Activated T-helper 1 cell treated with anti-CD3 and anti-CD28 coated beads, Interleukin-12 subunit alpha, Interleukin-12 subunit beta, Interleukin-2, Interleukin-4 antibody, amounts not matched to agents 30 ng/mL and 10 ng/mL and 1 ng/mL, durations not matched to agents 14 hours and 24 hours and 36 hours (primary cell): ENCODE measurements around the gene ENTREP3. TPM values are rescaled to one million over a fixed set of nuclear protein-coding genes. Genes with fewer than 3 reads are reported as not detected.
"Not testable (repeated sequence)": the region's sequence is repeated elsewhere in the genome, so short reads cannot be mapped to it uniquely, and the experiment has no call there.

ENCODE experiments used
- DNase-seq: peaks from one replicate; pipeline ENCODE4 v3.0.0; 2021; ENCODE audit warnings: low spot score
- H3K27ac Mint-ChIP-seq: one replicate; pipeline ENCODE4 v1.8.0; 2021; ENCODE audit warnings: mild to moderate bottlenecking, mixed read lengths
- H3K27me3 Mint-ChIP-seq: one replicate; pipeline ENCODE4 v1.8.0; 2022; ENCODE audit warnings: mild to moderate bottlenecking, moderate library complexity, mixed read lengths; ENCODE audit not compliant: insufficient read depth
- H3K36me3 Mint-ChIP-seq: one replicate; pipeline ENCODE4 v1.8.0; 2021; ENCODE audit warnings: low read depth, mixed read lengths
- H3K4me1 Mint-ChIP-seq: one replicate; pipeline ENCODE4 v1.8.0; 2021; ENCODE audit warnings: low read depth, mixed read lengths
- H3K4me3 Mint-ChIP-seq: one replicate; pipeline ENCODE4 v1.8.0; 2021; ENCODE audit warnings: mild to moderate bottlenecking, moderate library complexity, mixed read lengths
- H3K9me3 Mint-ChIP-seq: one replicate; pipeline ENCODE4 v1.8.0; 2021; ENCODE audit warnings: mixed read lengths
- intact Hi-C: fragments of 100-400 bp; cut with micrococcal nuclease; formaldehyde crosslinking; loops from one replicate; pipeline ENCODE4 v1.15.1; 2024
- total RNA-seq: library from RNA; stranded (reverse); gene quantifications from 2 replicates; pipeline ENCODE4 v1.2.3, GENCODE V29; 2022

The ENTREP3 gene
- total RNA-seq, 1 donor from 2014 or later = 40.3 TPM

DNA sequence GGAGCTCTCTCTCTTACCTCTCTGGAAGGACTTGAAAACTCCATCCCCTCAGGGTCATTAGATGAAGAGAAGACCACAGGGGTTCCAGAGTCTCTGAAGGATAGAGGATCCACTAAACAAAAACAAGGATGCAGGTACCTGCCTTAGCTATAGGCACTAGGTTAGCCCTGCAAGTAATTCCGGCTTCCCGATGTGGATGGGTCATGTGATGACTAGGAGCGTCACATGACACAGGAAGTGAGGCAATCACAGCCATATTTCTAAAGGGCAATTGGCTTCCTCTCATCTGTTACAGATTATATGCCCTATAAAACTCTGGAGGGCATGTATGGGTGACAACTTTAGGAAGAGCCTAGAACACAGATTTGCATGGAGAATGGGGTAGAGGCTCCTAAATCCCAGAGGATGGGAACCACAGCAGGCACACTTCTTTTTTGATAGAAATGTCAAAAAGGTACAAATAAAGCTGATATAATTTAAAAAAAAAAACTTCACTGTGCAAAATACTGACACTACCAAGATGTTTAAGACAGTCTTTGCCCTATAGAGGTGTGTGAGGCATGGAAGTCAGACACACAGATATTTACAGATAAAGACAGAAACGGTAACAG, 14.1 kb downstream of the ENTREP3 start:
- peak; percentile 68 for DNase-seq
- Mint-ChIP-seq H3K4me1 (peaks cover 51% of the 10 kb centered on the region), H3K4me3 (peak overlapping the region; percentile 84), H3K27ac (peak overlapping the region; percentile 71), H3K27me3 (peaks cover 2% of the 10 kb centered on the region), H3K9me3 (no peaks in the 10 kb centered on the region), H3K36me3 (peaks cover 20% of the 10 kb centered on the region)
- intact Hi-C loops = loop anchor here (1.0 to 5.0 kb wide), 3 partner anchors 14 to 36 kb away; partner anchors contain the start of genes HCN3 and THBS3

DNA sequence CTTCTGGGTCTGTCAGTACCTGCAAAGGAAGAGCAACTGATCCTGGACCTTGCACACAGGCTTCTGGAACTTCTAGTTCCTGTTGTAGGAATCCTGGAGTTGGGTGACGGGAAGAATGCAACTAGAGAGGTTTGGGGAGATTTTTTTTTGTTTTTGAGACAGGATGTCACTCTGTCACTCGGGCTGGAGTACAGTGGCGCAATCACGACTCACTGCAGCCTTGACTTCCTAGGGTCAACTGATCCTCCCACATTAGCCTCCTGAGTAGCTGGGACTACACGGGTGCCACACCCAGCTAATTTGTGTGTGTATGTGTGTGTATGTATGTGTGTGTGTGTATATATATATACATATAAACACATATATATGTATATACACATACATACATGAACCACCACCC, 18.8 kb downstream of the ENTREP3 start:
- no peak overlapping the region for H3K4me3 Mint-ChIP-seq
- intact Hi-C loops = no loop called here
- H3K27ac Mint-ChIP-seq = no peak overlapping the region
- peaks cover 23% of the 10 kb centered on the region for H3K4me1 Mint-ChIP-seq
- no peak for DNase-seq
- H3K36me3 Mint-ChIP-seq = peaks cover 20% of the 10 kb centered on the region
- H3K9me3 Mint-ChIP-seq = no peaks in the 10 kb centered on the region
- H3K27me3 Mint-ChIP-seq = no peaks in the 10 kb centered on the region

DNA sequence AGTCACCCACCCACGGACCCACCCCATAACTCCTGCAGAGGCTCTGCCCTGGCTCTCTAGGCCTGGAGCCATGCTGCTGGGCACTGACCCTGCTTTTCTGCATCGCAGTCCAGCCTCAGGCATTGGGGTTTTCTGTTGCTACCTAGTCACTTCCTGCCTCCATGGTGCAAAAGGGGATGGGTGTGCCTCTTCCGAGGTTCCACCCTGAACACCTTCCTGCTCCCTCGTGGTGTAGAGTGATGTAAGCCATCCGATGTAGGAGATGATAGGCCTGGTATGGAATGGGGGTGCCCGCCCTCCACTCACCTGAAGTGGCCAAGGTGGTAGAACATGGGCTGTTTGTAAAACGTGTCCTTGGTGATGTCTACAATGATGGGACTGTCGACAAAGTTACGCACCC, 19.9 kb downstream of the ENTREP3 start:
- peak overlapping the region; percentile 51 for H3K27ac Mint-ChIP-seq

DNA sequence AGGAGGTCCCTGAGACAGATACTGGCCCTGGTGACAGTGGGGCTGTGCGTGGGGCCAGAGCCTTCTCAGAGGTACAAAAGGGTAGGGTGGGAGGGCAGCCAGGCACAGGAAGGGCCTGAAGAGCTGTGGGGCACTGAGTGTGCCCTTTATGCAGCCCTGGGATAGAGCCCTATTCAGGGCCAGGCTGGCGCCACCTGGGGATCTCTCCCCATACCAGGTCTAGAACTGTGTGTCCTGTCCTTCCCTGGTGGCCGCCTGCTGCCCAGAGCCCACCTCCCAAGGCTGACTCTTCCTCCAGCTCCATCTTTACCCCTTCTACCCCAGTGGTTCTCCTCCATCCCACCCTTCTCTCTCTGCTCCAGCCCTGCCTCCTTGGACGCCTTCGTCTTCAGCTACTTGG, 21.8 kb downstream of the ENTREP3 start:
- intact Hi-C loops, DNase-seq, H3K27me3 Mint-ChIP-seq, H3K4me3 Mint-ChIP-seq, H3K9me3 Mint-ChIP-seq, H3K27ac Mint-ChIP-seq: not testable (repeated sequence)
- Mint-ChIP-seq H3K36me3 (peaks cover 12% of the 10 kb centered on the region), H3K4me1 (peaks cover 11% of the 10 kb centered on the region)

More for the DNA sequence above, 19.9 kb downstream of the ENTREP3 start:
- H3K4me3 Mint-ChIP-seq, H3K9me3 Mint-ChIP-seq, H3K27me3 Mint-ChIP-seq, intact Hi-C loops, DNase-seq: not testable (repeated sequence)
- H3K36me3 Mint-ChIP-seq = peaks cover 15% of the 10 kb centered on the region
- H3K4me1 Mint-ChIP-seq = peaks cover 12% of the 10 kb centered on the region

DNA sequence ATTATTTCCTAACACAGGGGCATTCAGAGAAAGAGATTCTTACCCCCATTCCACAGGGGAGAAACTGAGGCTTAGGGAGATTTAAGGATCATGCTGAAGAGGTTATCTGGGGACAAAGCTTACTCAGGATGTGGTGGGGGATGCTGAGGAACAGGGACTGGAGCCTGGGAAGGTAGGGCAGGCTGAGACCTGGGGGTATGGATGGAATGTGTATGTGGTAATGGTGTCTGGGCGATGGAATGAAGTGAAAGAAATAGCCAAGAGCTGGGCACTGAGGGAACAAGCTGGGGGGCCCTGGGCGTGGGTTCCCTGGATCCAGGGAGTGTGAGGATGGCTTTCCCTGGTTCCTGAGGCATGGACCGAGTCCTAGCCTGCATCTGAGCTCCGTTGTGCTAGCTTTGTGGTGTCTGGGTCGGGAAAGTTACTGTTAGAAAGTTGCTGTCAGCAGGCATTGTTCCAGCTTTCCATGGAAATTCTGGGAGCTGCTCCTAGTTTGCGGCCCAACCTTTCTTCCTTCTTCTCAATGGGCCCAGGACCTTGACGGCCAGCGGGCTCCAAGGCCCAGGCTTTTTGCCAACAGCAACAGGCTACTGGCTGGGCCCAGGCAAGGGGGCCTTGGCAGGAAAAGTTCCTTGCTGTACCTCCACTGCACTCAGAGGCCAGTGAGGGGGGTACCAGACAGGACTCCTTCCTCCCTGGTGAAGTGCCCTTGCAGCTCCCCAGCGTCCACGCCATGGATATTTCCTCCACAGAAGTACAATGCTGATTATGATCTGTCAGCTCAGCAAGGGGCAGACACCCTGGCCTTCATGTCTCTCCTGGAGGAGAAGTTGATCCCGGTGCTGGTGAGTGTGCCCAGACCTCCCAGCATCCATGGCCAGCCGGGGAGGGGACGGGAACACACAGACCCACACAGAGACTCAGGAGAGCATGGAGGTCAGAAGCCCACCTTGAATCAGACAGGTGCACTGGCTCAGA, 23.0 kb downstream of the ENTREP3 start:
- intact Hi-C loops, H3K4me3 Mint-ChIP-seq, H3K9me3 Mint-ChIP-seq, H3K27me3 Mint-ChIP-seq, DNase-seq, H3K27ac Mint-ChIP-seq: not testable (repeated sequence)
- H3K36me3 Mint-ChIP-seq = peaks cover 12% of the 10 kb centered on the region
- H3K4me1 Mint-ChIP-seq = peaks cover 16% of the 10 kb centered on the region

DNA sequence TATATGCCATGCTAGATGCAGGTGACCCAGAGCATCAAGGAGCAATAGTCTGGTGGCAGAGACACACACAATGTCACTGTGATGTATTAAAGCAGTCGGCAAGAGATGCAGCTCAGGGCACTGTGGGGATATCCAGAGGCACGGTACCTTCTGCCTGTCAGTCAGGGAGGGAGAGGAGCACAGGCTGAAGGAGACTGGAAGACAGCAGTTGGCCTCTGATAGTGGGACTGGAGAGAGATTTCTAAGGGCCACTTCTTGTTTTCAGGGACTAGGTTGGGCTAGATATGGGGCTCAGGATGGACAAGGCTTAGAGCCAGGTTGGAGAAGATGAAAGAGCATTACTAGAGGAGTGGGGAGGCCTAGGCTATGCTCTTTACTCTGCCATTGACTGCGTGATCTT, 24.0 kb downstream of the ENTREP3 start:
- DNase-seq, H3K36me3 Mint-ChIP-seq, H3K9me3 Mint-ChIP-seq, H3K27me3 Mint-ChIP-seq, H3K4me3 Mint-ChIP-seq, H3K27ac Mint-ChIP-seq, intact Hi-C loops: not testable (repeated sequence)
- peaks cover 20% of the 10 kb centered on the region for H3K4me1 Mint-ChIP-seq

DNA sequence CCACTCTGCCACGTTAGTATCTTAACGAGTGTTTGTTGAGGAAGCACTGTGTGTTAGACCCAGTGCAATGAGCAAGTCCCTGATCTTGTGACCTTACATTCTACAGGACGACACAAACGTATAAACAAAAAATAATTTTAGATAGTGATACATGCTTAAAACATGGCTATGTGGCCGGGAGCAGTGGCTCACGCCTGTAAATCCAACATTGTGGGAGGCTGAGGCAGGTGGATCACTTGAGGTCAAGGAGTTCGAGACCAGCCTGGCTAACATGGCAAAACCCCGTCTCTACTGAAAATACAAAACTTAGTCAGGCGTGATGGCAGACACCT, 27.2 kb downstream of the ENTREP3 start:
- no peaks in the 10 kb centered on the region for H3K9me3 Mint-ChIP-seq
- H3K36me3 Mint-ChIP-seq = peaks cover 4% of the 10 kb centered on the region
- intact Hi-C loops = no loop called here
- DNase-seq = no peak
- peaks cover 15% of the 10 kb centered on the region for H3K4me1 Mint-ChIP-seq
- H3K27me3 Mint-ChIP-seq = no peaks in the 10 kb centered on the region
- H3K27ac Mint-ChIP-seq = peak overlapping the region; percentile 92
- H3K4me3 Mint-ChIP-seq = peak overlapping the region; percentile 95

DNA sequence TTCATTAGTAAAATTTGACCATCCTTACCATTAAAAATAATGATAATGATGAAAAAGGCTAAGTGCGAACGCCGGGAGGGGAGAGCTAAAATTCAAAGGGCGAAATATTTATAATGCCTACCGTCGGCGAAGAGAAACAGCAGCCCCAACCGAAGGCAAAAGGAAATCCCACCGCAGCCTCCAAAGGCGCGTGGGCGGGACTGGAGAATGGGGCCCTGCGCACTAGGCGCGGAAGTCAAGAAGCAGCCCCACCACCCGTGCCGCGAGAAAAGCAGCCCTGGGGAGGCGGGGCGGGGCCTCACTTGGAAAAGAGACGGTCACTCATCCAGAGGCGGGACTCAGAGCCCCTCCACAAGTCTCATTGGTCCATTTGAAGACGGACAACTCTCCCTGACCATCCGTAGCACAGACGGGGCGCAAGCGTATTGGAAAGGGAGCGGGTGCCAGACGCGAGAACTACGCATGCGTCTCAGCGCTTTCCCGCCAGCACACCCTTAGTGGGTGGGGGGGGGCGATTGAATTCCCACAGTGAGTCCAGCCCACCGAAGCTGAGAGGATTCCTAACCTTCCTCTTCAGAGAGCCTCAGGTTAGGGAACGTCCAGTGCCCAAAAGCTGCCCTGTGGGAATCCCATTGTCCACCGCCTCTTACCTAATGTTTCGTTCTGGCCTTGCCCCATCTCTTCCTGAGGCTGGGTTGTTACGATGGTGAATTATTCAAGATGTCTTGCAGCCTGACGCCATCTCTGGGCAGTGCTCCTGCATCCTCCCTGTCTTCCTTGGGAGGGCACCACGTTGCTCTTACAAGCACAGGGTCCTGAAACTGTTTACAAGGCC, 27.8 kb downstream of the ENTREP3 start:
- Mint-ChIP-seq H3K9me3 (no peaks in the 10 kb centered on the region), H3K4me1 (peaks cover 15% of the 10 kb centered on the region), H3K27ac (peak overlapping the region; percentile 92), H3K36me3 (peaks cover 4% of the 10 kb centered on the region), H3K4me3 (peak overlapping the region; percentile 95), H3K27me3 (no peaks in the 10 kb centered on the region)
- DNase-seq = peak; percentile 98
- intact Hi-C loops = loop anchor here (1.0 to 2.0 kb wide), 6 partner anchors 14 to 87 kb away; partner anchors contain the start of genes CLK2, DPM3, KRTCAP2 and SCAMP3

DNA sequence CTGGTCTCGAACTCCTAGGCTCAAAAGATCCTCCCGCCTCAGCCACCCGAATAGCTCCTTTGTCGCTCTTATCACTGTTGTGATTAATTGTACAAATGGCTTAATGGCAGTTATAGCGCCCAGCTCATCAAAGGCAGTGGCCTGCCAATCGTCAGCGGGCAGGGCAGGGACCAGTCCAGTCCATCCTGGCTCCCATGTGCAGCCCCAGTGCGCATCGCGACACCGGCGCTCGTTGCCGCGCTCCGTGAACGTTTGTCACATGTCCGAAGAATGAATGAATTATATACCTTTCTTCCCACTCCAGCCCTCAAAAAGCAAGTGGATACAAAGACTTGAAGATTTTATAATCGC, 28.4 kb downstream of the ENTREP3 start:
- H3K9me3 Mint-ChIP-seq = no peaks in the 10 kb centered on the region
- H3K4me1 Mint-ChIP-seq = peaks cover 15% of the 10 kb centered on the region
- H3K4me3 Mint-ChIP-seq = peak overlapping the region; percentile 95

DNA sequence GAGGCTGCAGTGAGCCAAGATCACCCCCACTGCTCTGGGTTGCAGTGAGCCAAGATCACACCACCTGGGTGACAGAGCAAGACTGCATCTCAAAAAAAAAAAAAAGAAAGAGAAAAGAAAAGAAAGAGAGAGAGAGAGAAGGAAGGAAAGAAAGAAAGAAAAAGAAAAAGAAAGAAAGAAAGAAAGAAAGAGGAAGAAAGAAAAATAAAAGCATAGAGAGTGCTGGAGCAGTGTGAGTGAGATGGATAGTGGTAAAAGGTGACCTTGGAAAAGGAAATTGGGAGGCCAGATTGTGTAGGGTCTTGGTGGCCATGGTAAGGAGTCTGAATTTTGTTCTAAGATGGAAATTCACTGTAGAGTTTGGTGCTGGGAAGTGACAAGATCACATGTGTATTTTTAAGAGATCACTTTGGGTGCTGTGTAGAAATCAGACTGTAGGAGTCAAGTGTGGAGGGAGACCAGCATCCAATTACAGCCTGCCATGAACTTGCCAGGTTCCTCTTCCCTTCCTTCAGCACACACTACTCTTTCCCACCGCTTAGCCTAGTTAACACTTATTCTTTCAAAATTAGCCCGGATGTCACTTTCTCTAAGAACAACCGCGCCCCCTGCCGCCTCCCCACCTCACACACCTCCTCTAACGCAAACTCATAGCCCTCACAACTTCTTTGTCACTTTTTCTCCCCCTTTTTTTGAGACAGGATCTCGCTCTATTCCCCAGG, 28.9 kb downstream of the ENTREP3 start:
- intact Hi-C loops = loop anchor here (1.0 to 2.0 kb wide), 4 partner anchors 19 to 86 kb away; partner anchors contain the start of genes CLK2, DPM3 and THBS3
- Mint-ChIP-seq H3K4me1 (peaks cover 15% of the 10 kb centered on the region), H3K4me3 (peak overlapping the region; percentile 95), H3K27ac (peak overlapping the region; percentile 92), H3K9me3 (no peaks in the 10 kb centered on the region), H3K27me3 (no peaks in the 10 kb centered on the region), H3K36me3 (peaks cover 4% of the 10 kb centered on the region)
- peak; percentile 70 for DNase-seq

More for the DNA sequence above, 28.4 kb downstream of the ENTREP3 start:
- Mint-ChIP-seq H3K27ac (peak overlapping the region; percentile 92), H3K27me3 (no peaks in the 10 kb centered on the region), H3K36me3 (peaks cover 4% of the 10 kb centered on the region)
- no peak for DNase-seq
- intact Hi-C loops = loop anchor here (1.0 to 2.0 kb wide), 8 partner anchors 14 to 86 kb away; partner anchors contain the start of genes CLK2, DPM3, KRTCAP2 and SCAMP3

DNA sequence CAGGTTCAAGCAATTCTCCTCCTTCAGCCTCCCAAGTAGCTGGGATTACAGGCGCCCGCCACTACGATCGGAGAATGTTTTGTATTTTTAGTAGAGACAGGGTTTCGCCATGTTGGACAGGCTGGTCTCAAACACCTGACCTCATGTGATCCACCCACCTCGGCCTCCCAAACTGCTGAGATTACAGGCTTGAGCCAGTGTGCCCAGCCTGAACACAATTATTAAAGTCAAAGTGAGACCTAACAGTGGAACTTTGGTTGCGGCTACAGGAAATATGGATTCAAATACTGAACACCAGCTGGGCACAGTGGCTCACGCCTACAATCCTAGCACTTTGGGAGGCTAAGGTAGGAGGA, 29.9 kb downstream of the ENTREP3 start:
- DNase-seq, H3K36me3 Mint-ChIP-seq, H3K27me3 Mint-ChIP-seq, H3K27ac Mint-ChIP-seq, H3K9me3 Mint-ChIP-seq, intact Hi-C loops: not testable (repeated sequence)
- Mint-ChIP-seq H3K4me1 (peaks cover 20% of the 10 kb centered on the region), H3K4me3 (peak overlapping the region; percentile 95)

DNA sequence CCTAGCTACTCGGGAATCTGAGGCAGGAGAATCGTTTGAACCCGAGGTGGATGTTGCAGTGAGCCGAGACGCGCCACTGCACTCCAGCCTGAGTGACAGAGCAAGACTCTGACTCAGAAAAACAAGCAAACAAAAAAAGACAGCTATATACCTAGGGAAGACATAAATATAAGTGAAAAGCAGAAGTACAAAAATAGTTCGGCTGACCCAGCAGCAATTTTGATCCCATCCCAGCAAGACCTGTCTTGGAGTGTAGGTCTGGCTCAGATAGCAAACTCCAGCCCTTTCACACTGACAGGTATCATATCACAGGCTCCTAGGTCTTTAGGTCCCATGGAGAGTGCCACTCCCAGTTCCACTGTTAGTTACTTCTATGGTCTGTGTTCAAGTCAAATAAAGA, 32.2 kb downstream of the ENTREP3 start:
- DNase-seq = no peak
- peaks cover 36% of the 10 kb centered on the region for H3K4me1 Mint-ChIP-seq
- H3K9me3 Mint-ChIP-seq = no peaks in the 10 kb centered on the region
- intact Hi-C loops = no loop called here
- peaks cover 7% of the 10 kb centered on the region for H3K36me3 Mint-ChIP-seq
- no peaks in the 10 kb centered on the region for H3K27me3 Mint-ChIP-seq
- H3K27ac Mint-ChIP-seq = peak overlapping the region; percentile 44
- no peak overlapping the region for H3K4me3 Mint-ChIP-seq
